ENCODE results near the gene ETDC.

ETDC gene

GRCh38 chrX:135287266-135287823 lies 21.9 kb upstream of the ETDC start:
- no peak overlapping the region for H3K56ac ChIP-seq (ENCODE audit: low read length)
- H4K8ac ChIP-seq (ENCODE audit: low read depth, low read length) = no peak overlapping the region
- no peaks in the 10 kb centered on the region for H3K4me1 ChIP-seq (ENCODE audit: control insufficient read depth, low read depth, low read length)
- no peak overlapping the region for H3K23ac ChIP-seq (ENCODE audit: low read length)
- no peak overlapping the region for H3K4ac ChIP-seq (ENCODE audit: low read depth, low read length)
- no peak overlapping the region for H3K18ac ChIP-seq (ENCODE audit: low read length)
- H2BK120ac ChIP-seq (ENCODE audit: low read depth, low read length) = no peak overlapping the region
- no peaks in the 10 kb centered on the region for H3K79me2 ChIP-seq (ENCODE audit: control insufficient read depth, insufficient read depth, low read length)
- H3K79me1 ChIP-seq (ENCODE audit: low read length) = no peaks in the 10 kb centered on the region
- WGBS (ENCODE audit: extremely low coverage, insufficient coverage, low lambda C conversion rate) = no CpG with 5 or more reads among the region's 2 CpGs
- H3K4me3 ChIP-seq (ENCODE audit: low read length) = no peak overlapping the region
- no peak overlapping the region for H2BK15ac ChIP-seq (replicated peaks; ENCODE audit: low read depth)
- no peaks in the 10 kb centered on the region for H3K27me3 ChIP-seq (ENCODE audit: insufficient read depth, low read length, poor library complexity)
- H4K5ac ChIP-seq (ENCODE audit: low read length) = no peak overlapping the region
- no peaks in the 10 kb centered on the region for H3K36me3 ChIP-seq (ENCODE audit: control insufficient read depth, insufficient read depth, low read length)
- H2AK5ac ChIP-seq (ENCODE audit: low read length) = no peak overlapping the region
- no peak overlapping the region for H2BK5ac ChIP-seq (ENCODE audit: low read length)
- DNase-seq = no peak
- H3K4me2 ChIP-seq (ENCODE audit: low read length) = no peak overlapping the region
- H3K27ac ChIP-seq (ENCODE audit: low read depth, low read length) = no peak overlapping the region
- H3K9ac ChIP-seq (ENCODE audit: low read length) = no peak overlapping the region

GRCh38 chrX:135295238-135295943 lies 13.9 kb upstream of the ETDC start:
- H3K4me1 ChIP-seq (ENCODE audit: control insufficient read depth, low read depth, low read length) = no peaks in the 10 kb centered on the region
- H2BK120ac ChIP-seq (ENCODE audit: low read depth, low read length) = no peak overlapping the region
- no peak overlapping the region for H3K4ac ChIP-seq (ENCODE audit: low read depth, low read length)
- peak overlapping the region; percentile 52 for H3K4me2 ChIP-seq (ENCODE audit: low read length)
- H3K4me3 ChIP-seq (ENCODE audit: low read length) = peak overlapping the region; percentile 42
- H4K5ac ChIP-seq (ENCODE audit: low read length) = no peak overlapping the region
- no peaks in the 10 kb centered on the region for H3K27me3 ChIP-seq (ENCODE audit: insufficient read depth, low read length, poor library complexity)
- no peaks in the 10 kb centered on the region for H3K79me1 ChIP-seq (ENCODE audit: low read length)
- H2BK15ac ChIP-seq (replicated peaks; ENCODE audit: low read depth) = no peak overlapping the region
- H3K9ac ChIP-seq (ENCODE audit: low read length) = peak overlapping the region; percentile 38
- peak overlapping the region; percentile 56 for H3K56ac ChIP-seq (ENCODE audit: low read length)
- no peaks in the 10 kb centered on the region for H3K79me2 ChIP-seq (ENCODE audit: control insufficient read depth, insufficient read depth, low read length)
- no peak overlapping the region for H2AK5ac ChIP-seq (ENCODE audit: low read length)
- no peak overlapping the region for H2BK5ac ChIP-seq (ENCODE audit: low read length)
- no peak overlapping the region for H3K27ac ChIP-seq (ENCODE audit: low read depth, low read length)
- no peak overlapping the region for H3K23ac ChIP-seq (ENCODE audit: low read length)
- no CpG with 5 or more reads among the region's 26 CpGs for WGBS (ENCODE audit: extremely low coverage, insufficient coverage, low lambda C conversion rate)
- peak; percentile 79 for DNase-seq
- H3K18ac ChIP-seq (ENCODE audit: low read length) = no peak overlapping the region
- H4K8ac ChIP-seq (ENCODE audit: low read depth, low read length) = no peak overlapping the region
- H3K36me3 ChIP-seq (ENCODE audit: control insufficient read depth, insufficient read depth, low read length) = no peaks in the 10 kb centered on the region

DNA sequence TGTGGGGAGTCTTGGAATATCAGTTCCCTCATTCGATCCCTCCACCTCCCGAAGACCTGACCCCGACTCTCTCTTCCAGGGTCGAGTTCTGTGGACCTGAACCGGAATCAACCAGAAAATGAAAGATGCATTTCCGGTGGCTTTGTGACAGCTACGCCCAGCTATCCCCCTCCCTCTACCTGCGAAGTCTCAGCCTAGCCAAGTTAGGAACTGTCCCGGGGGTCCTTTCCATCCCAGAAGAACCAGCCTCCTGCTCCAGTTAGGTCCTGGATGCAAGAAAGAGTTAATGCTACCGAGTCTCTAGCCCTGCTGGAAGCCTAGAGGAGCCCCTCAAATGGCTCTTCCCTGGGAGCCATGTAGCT lies 13.4 kb upstream of the ETDC start:
- WGBS (ENCODE audit: extremely low coverage, insufficient coverage, low lambda C conversion rate) = no CpG with 5 or more reads among the region's 10 CpGs

GRCh38 chrX:135302269-135302873 lies 6.9 kb upstream of the ETDC start:
- Histone ChIP-seq H2AK5ac (ENCODE audit: low read length) (no peak overlapping the region), H3K4me2 (ENCODE audit: low read length) (no peak overlapping the region), H3K23ac (ENCODE audit: low read length) (no peak overlapping the region), H3K79me1 (ENCODE audit: low read length) (no peaks in the 10 kb centered on the region), H2BK5ac (ENCODE audit: low read length) (no peak overlapping the region), H3K4ac (ENCODE audit: low read depth, low read length) (no peak overlapping the region), H4K8ac (ENCODE audit: low read depth, low read length) (no peak overlapping the region), H3K36me3 (ENCODE audit: control insufficient read depth, insufficient read depth, low read length) (no peaks in the 10 kb centered on the region), H3K79me2 (ENCODE audit: control insufficient read depth, insufficient read depth, low read length) (no peaks in the 10 kb centered on the region), H2BK120ac (ENCODE audit: low read depth, low read length) (no peak overlapping the region), H4K5ac (ENCODE audit: low read length) (no peak overlapping the region), H3K27ac (ENCODE audit: low read depth, low read length) (no peak overlapping the region), H3K56ac (ENCODE audit: low read length) (no peak overlapping the region), H3K4me1 (ENCODE audit: control insufficient read depth, low read depth, low read length) (no peaks in the 10 kb centered on the region), H3K9ac (ENCODE audit: low read length) (no peak overlapping the region), H3K18ac (ENCODE audit: low read length) (no peak overlapping the region), H3K4me3 (ENCODE audit: low read length) (no peak overlapping the region), H2BK15ac (replicated peaks; ENCODE audit: low read depth) (no peak overlapping the region), H3K27me3 (ENCODE audit: insufficient read depth, low read length, poor library complexity) (no peaks in the 10 kb centered on the region)
- no CpG with 5 or more reads among the region's 5 CpGs for WGBS (ENCODE audit: extremely low coverage, insufficient coverage, low lambda C conversion rate)
- peak; percentile 1 for DNase-seq

More for the DNA sequence above, 13.4 kb upstream of the ETDC start:
- H3K4me3 ChIP-seq (ENCODE audit: low read length) = no peak overlapping the region
- H3K9ac ChIP-seq (ENCODE audit: low read length) = no peak overlapping the region
- H2BK15ac ChIP-seq (replicated peaks; ENCODE audit: low read depth) = no peak overlapping the region
- DNase-seq = no peak
- H3K56ac ChIP-seq (ENCODE audit: low read length) = no peak overlapping the region
- no peak overlapping the region for H4K8ac ChIP-seq (ENCODE audit: low read depth, low read length)
- no peaks in the 10 kb centered on the region for H3K4me1 ChIP-seq (ENCODE audit: control insufficient read depth, low read depth, low read length)
- H3K79me2 ChIP-seq (ENCODE audit: control insufficient read depth, insufficient read depth, low read length) = no peaks in the 10 kb centered on the region
- H2BK5ac ChIP-seq (ENCODE audit: low read length) = no peak overlapping the region
- H2BK120ac ChIP-seq (ENCODE audit: low read depth, low read length) = no peak overlapping the region
- no peak overlapping the region for H4K5ac ChIP-seq (ENCODE audit: low read length)
- H3K4me2 ChIP-seq (ENCODE audit: low read length) = no peak overlapping the region
- H3K4ac ChIP-seq (ENCODE audit: low read depth, low read length) = no peak overlapping the region
- no peaks in the 10 kb centered on the region for H3K79me1 ChIP-seq (ENCODE audit: low read length)
- H3K23ac ChIP-seq (ENCODE audit: low read length) = no peak overlapping the region
- no peak overlapping the region for H3K18ac ChIP-seq (ENCODE audit: low read length)
- H3K36me3 ChIP-seq (ENCODE audit: control insufficient read depth, insufficient read depth, low read length) = no peaks in the 10 kb centered on the region
- no peak overlapping the region for H2AK5ac ChIP-seq (ENCODE audit: low read length)
- no peaks in the 10 kb centered on the region for H3K27me3 ChIP-seq (ENCODE audit: insufficient read depth, low read length, poor library complexity)
- H3K27ac ChIP-seq (ENCODE audit: low read depth, low read length) = no peak overlapping the region

DNA sequence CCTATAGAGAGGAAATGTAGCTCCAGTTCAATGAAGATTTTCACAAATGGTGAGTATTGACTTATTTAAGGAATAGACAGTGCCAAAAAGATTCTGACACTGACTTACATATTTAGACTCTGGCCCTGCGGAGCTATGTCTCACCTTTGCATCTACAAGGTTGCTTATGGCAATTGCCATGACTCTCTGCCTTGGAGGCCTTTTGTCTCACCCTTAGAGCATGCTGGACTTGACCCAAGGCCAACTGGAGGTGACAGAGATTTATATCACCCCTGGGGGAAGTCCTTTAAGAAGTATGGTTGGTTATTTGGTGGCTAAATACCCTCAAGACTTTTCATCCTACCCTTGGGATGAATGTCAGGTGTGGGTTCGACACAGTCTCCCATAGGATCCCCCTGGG lies 4.5 kb upstream of the ETDC start:
- Histone ChIP-seq H3K79me2 (ENCODE audit: control insufficient read depth, insufficient read depth, low read length) (no peaks in the 10 kb centered on the region), H3K27ac (ENCODE audit: low read depth, low read length) (no peak overlapping the region), H3K27me3 (ENCODE audit: insufficient read depth, low read length, poor library complexity) (no peaks in the 10 kb centered on the region), H3K4me1 (ENCODE audit: control insufficient read depth, low read depth, low read length) (no peaks in the 10 kb centered on the region), H3K23ac (ENCODE audit: low read length) (no peak overlapping the region), H3K18ac (ENCODE audit: low read length) (no peak overlapping the region), H3K79me1 (ENCODE audit: low read length) (no peaks in the 10 kb centered on the region), H2BK15ac (replicated peaks; ENCODE audit: low read depth) (no peak overlapping the region), H3K4ac (ENCODE audit: low read depth, low read length) (no peak overlapping the region), H4K5ac (ENCODE audit: low read length) (no peak overlapping the region), H4K8ac (ENCODE audit: low read depth, low read length) (no peak overlapping the region), H3K56ac (ENCODE audit: low read length) (no peak overlapping the region), H3K36me3 (ENCODE audit: control insufficient read depth, insufficient read depth, low read length) (no peaks in the 10 kb centered on the region), H2BK5ac (ENCODE audit: low read length) (no peak overlapping the region), H3K4me3 (ENCODE audit: low read length) (no peak overlapping the region), H2BK120ac (ENCODE audit: low read depth, low read length) (no peak overlapping the region), H3K4me2 (ENCODE audit: low read length) (no peak overlapping the region), H2AK5ac (ENCODE audit: low read length) (no peak overlapping the region), H3K9ac (ENCODE audit: low read length) (no peak overlapping the region)
- DNase-seq = peak; percentile 0
- no CpG with 5 or more reads among the region's 2 CpGs for WGBS (ENCODE audit: extremely low coverage, insufficient coverage, low lambda C conversion rate)
